K562 (cell line): ENCODE data around the gene PRSS22. TPM values are rescaled to one million over a fixed set of nuclear protein-coding genes. Genes with fewer than 3 reads are reported as not detected.

Experiments used
- CBFA2T2 ChIP-seq: fragments of 450-650 bp; conservative IDR thresholded peaks from 2 replicates; pipeline ENCODE4 v1.6.1; 2017; ENCODE audit warnings: mild to moderate bottlenecking
- CBX8 ChIP-seq: fragments of 200-600 bp; sonication (generic); IDR thresholded peaks from 2 replicates; pipeline ENCODE4 v1.6.1; 2012; ENCODE audit warnings: borderline replicate concordance, mixed run types, low read depth, mild to moderate bottlenecking, moderate library complexity, mixed read lengths, low read length, control low read depth, inconsistent platforms; ENCODE audit not compliant: poor library complexity, severe bottlenecking; ENCODE audit errors: extremely low read depth
- CREB1 ChIP-seq, 2 experiments: sonication (generic) in 1 of 2; formaldehyde crosslinking in 1 of 2; IDR thresholded peaks; 2 replicates each; pipeline versions ENCODE4 v1.6.1 to v1.8.0; 2012 to 2022; ENCODE audit warnings: inconsistent platforms in 1 of 2, mild to moderate bottlenecking in 1 of 2, missing genetic modification reagents in 1 of 2, moderate library complexity in 1 of 2
- KDM4B ChIP-seq, 2 experiments: fragments of 450-650 bp in 1 of 2; sonication (generic) in 1 of 2; IDR thresholded peaks; 2 replicates each; pipeline ENCODE4 v1.6.1; 2016 to 2017; ENCODE audit warnings: borderline replicate concordance in 2 of 2, antibody characterized with exemption in 1 of 2, low read depth in 1 of 2, mild to moderate bottlenecking in 1 of 2
- KLF10 ChIP-seq: fragments of 250-450 bp; sonication (Bioruptor Pico); IDR thresholded peaks from 2 replicates; pipeline ENCODE4 v1.6.1; 2021; ENCODE audit warnings: matching md5 sums
- MITF ChIP-seq: IDR thresholded peaks from 2 replicates; pipeline ENCODE4 v1.6.1; 2014; ENCODE audit warnings: antibody characterized with exemption
- RERE ChIP-seq: sonication (generic); formaldehyde crosslinking; IDR thresholded peaks from 2 replicates; pipeline ENCODE4 v1.8.0; 2023; ENCODE audit warnings: missing genetic modification reagents, mild to moderate bottlenecking, borderline replicate concordance
- SAP30 ChIP-seq: fragments of 200-600 bp; sonication (generic); IDR thresholded peaks from 2 replicates; pipeline ENCODE4 v1.6.1; 2012; ENCODE audit warnings: borderline replicate concordance, low read depth, mild to moderate bottlenecking, moderate library complexity, low read length, control low read depth, inconsistent platforms; ENCODE audit not compliant: insufficient read depth, poor library complexity, severe bottlenecking
- SREBF2 ChIP-seq: sonication (generic); formaldehyde crosslinking; IDR thresholded peaks from 2 replicates; pipeline ENCODE4 v1.4.0; 2020; ENCODE audit warnings: mild to moderate bottlenecking, missing genetic modification reagents
- ZBTB11 ChIP-seq, 3 experiments: fragments of 200-800 bp in 1 of 3; fragments of 250-450 bp in 1 of 3; fragments of 450-650 bp in 1 of 3; sonication (Bioruptor Pico) in 1 of 3; sonication (Bioruptor generic) in 1 of 3; formaldehyde crosslinking in 1 of 3; IDR thresholded peaks; 2 replicates each; pipeline versions ENCODE4 v1.6.1 to v1.8.0; 2016 to 2022; ENCODE audit warnings: mild to moderate bottlenecking in 2 of 3, missing genetic modification characterization in 2 of 3, missing compliant biosample characterization in 1 of 3, moderate library complexity in 1 of 3
- ZBTB7A ChIP-seq: IDR thresholded peaks from 2 replicates; pipeline ENCODE4 v1.6.1; 2011; ENCODE audit warnings: low read depth, mild to moderate bottlenecking, low read length, moderate library complexity, borderline replicate concordance; ENCODE audit not compliant: control insufficient read depth
- ZNF217 ChIP-seq: sonication (generic); formaldehyde crosslinking; IDR thresholded peaks from 2 replicates; pipeline ENCODE4 v1.8.0; 2022; ENCODE audit warnings: mild to moderate bottlenecking, missing genetic modification reagents
- polyA plus RNA-seq, 8 experiments: library from polyadenylated mRNA; depleted of rRNA in 4 of 8; stranded (reverse) in 5 of 8; unstranded in 3 of 8; fragments of >200 nt; fragmentation: Nextera tagmentation in 2 of 8; fragmentation: Illumina TruSeq in 1 of 8; extraction: Ambion mirVana in 2 of 8; extraction: Trizol in 1 of 8; gene quantifications; 2 replicates each; pipeline versions ENCODE4 v1.2.1 to v1.2.3, GENCODE V29; 2011 to 2014; ENCODE audit warnings: inconsistent platforms in 1 of 8, missing spikeins in 1 of 8
- total RNA-seq, 7 experiments: library from RNA; depleted of rRNA in 6 of 7; stranded (reverse); fragments of >200 nt in 6 of 7; fragmentation: Illumina TruSeq in 2 of 7; extraction: Trizol in 2 of 7; gene quantifications; 2 replicates each; pipeline versions ENCODE4 v1.2.1 to v1.2.3, GENCODE V29; 2011 to 2021; ENCODE audit warnings: low replicate concordance in 1 of 7

PRSS22 gene
- total and polyA plus RNA-seq, 9 of the 15 experiments (the other 6 are each of a cell fraction or from before 2014, with no cell fraction given) = 0.13 to 0.42 TPM; not detected in 7

- TF ChIP-seq ZBTB11 (CRISPR knock-in tag; IDR thresholded peaks at IDR 0.05) = peak in 1 of 3 experiments; percentile 37; a peak in 1 of 6 replicates
- no peak for TF ChIP-seq KLF10
- no peak for TF ChIP-seq CBX8
- no peak for TF ChIP-seq ZBTB7A
- no peak for TF ChIP-seq SREBF2 (CRISPR knock-in tag)
- TF ChIP-seq MITF = no peak
- no peak for TF ChIP-seq ZNF217
- TF ChIP-seq CBFA2T2 = no peak
- TF ChIP-seq CREB1 (IDR thresholded peaks at IDR 0.05) = peak; percentile 26; the same call in 1 of the 2 replicates
- TF ChIP-seq CREB1 (CRISPR knock-in tag; IDR thresholded peaks at IDR 0.05) = no peak
- TF ChIP-seq KDM4B (IDR thresholded peaks at IDR 0.05; ENCODE audit: borderline replicate concordance in 2 of 2, low read depth in 1 of 2) = no peak
- TF ChIP-seq RERE (CRISPR knock-in tag) = no peak
- TF ChIP-seq SAP30 = peak; percentile 88
Measured at GRCh38 chr16:2817340-2818271, 40.4 kb downstream of the PRSS22 start (continued).
